Esophagus muscularis mucosa (tissue), 4 donors: ENCODE data around the gene POLD1. TPM values are rescaled to one million over a fixed set of nuclear protein-coding genes. Genes with fewer than 3 reads are reported as not detected.

Source experiments
- DNase-seq: peaks from one replicate; pipeline ENCODE4 v3.0.0-alpha.2; 2017; ENCODE audit errors: extremely low spot score
- H3K27ac ChIP-seq, 4 donors: fragments of 200-600 bp; sonication (generic); replicated peaks in 1 of 4; 1 replicate in 3 of 4; 2 replicates in 1 of 4; pipeline ENCODE4 v1.5.1; 2016 to 2019; ENCODE audit warnings: mild to moderate bottlenecking in 1 of 4
- H3K27me3 ChIP-seq, 4 donors: fragments of 200-600 bp; sonication (generic); one replicate each; pipeline versions ENCODE4 v1.5.1 to v1.6.0; 2016 to 2019
- H3K36me3 ChIP-seq, 4 donors: fragments of 200-600 bp; sonication (generic); one replicate each; pipeline ENCODE4 v1.5.1; 2016 to 2019
- H3K4me1 ChIP-seq, 4 donors: fragments of 200-600 bp; sonication (generic); one replicate each; pipeline ENCODE4 v1.5.1; 2016 to 2019
- H3K4me3 ChIP-seq, 4 donors: fragments of 200-600 bp; sonication (generic); 1 replicate in 2 of 4; 2 replicates in 2 of 4; pipeline ENCODE4 v1.5.1; 2016 to 2019; ENCODE audit warnings: mild to moderate bottlenecking in 4 of 4, moderate library complexity in 1 of 4
- H3K9me3 ChIP-seq, 4 donors: fragments of 200-600 bp; sonication (generic); 1 replicate in 3 of 4; 2 replicates in 1 of 4; pipeline ENCODE4 v1.5.1; 2016 to 2019
- EP300 ChIP-seq: sonication (generic); formaldehyde crosslinking; IDR thresholded peaks from one replicate; pipeline ENCODE4 v1.6.1; 2017; ENCODE audit warnings: antibody characterized with exemption
- POLR2A ChIP-seq: fragments of 450-650 bp; IDR thresholded peaks from one replicate; pipeline ENCODE4 v1.6.1; 2017; ENCODE audit warnings: antibody characterized with exemption, moderate library complexity, mild to moderate bottlenecking, low read depth
- POLR2AphosphoS5 ChIP-seq, 2 donors: sonication (generic); formaldehyde crosslinking; IDR thresholded peaks; one replicate each; pipeline ENCODE4 v1.6.1; 2017; ENCODE audit warnings: antibody characterized with exemption in 2 of 2
- WGBS: methylation state at CpG from one replicate; pipeline ENCODE4 v1.1.5; 2018; 5-methylcytosine and 5-hydroxymethylcytosine counted together
- intact Hi-C: fragments of 100-400 bp; cut with DNase I; formaldehyde crosslinking; loops from one replicate; pipeline ENCODE4 v1.15.1; 2023
- total RNA-seq, 4 donors: library from RNA; depleted of rRNA; stranded (reverse); fragments of >200 nt; gene quantifications; one replicate each; pipeline versions ENCODE4 v1.1.0 to v1.2.1, GENCODE V29; 2016
- TF ChIP-seq, protein P1 (sequence below), 3 experiments: fragments of 200-600 bp in 2 of 3; fragments of 450-650 bp in 1 of 3; sonication (generic) in 2 of 3; IDR thresholded peaks; one replicate each; pipeline ENCODE4 v1.5.1; 2017 to 2019; ENCODE audit warnings: antibody characterized with exemption in 3 of 3, mild to moderate bottlenecking in 2 of 3, moderate library complexity in 1 of 3

Gene POLD1
- total RNA-seq, 4 donors from 2014 or later: 8.8 to 18.0 (median 11.6) TPM

DNA sequence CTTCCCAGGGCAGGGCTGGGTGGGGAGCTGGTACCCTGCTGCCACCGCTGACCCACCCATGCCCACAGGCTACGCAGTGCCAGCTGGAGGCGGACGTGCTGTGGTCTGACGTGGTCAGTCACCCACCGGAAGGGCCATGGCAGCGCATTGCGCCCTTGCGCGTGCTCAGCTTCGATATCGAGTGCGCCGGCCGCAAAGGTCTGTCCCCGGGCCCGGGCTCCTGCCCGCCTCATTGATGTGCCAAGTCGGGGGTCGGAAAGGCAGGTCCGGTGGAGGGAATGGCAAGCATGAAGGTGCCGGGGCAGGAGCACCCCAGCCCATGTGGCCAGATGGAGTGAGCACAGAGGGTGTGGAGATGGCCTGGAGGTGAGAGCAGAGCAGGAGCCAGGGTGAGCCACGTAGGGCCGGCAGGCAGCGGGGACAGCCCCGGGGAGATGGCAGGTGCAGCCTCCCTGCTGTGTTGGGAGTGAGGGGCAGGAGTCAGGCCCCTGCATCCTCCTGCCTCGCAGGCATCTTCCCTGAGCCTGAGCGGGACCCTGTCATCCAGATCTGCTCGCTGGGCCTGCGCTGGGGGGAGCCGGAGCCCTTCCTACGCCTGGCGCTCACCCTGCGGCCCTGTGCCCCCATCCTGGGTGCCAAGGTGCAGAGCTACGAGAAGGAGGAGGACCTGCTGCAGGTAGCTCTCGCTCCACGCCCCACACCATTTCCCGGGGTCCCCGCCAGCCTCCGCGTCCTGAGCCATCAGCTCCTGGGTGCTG is 18.6 kb downstream of the POLD1 start:
- WGBS: 93% methylated on average over 19 of the region's 41 CpGs
- Histone ChIP-seq H3K27ac (no peak overlapping the region), H3K9me3 (no peaks in the 10 kb centered on the region), H3K36me3 (peaks cover 0 to 53% (median 45%) of the 10 kb centered on the region in 4 donors), H3K27me3 (no peaks in the 10 kb centered on the region), H3K4me1 (no peaks in the 10 kb centered on the region), H3K4me3 (no peak overlapping the region)
- no peak for DNase-seq
- intact Hi-C loops: no loop called here
- no peak for TF ChIP-seq POLR2A
- no peak for TF ChIP-seq EP300
- no peak for TF ChIP-seq POLR2AphosphoS5 (IDR thresholded peaks at IDR 0.05)
- TF ChIP-seq, protein P1, sequence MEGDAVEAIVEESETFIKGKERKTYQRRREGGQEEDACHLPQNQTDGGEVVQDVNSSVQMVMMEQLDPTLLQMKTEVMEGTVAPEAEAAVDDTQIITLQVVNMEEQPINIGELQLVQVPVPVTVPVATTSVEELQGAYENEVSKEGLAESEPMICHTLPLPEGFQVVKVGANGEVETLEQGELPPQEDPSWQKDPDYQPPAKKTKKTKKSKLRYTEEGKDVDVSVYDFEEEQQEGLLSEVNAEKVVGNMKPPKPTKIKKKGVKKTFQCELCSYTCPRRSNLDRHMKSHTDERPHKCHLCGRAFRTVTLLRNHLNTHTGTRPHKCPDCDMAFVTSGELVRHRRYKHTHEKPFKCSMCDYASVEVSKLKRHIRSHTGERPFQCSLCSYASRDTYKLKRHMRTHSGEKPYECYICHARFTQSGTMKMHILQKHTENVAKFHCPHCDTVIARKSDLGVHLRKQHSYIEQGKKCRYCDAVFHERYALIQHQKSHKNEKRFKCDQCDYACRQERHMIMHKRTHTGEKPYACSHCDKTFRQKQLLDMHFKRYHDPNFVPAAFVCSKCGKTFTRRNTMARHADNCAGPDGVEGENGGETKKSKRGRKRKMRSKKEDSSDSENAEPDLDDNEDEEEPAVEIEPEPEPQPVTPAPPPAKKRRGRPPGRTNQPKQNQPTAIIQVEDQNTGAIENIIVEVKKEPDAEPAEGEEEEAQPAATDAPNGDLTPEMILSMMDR (IDR thresholded peaks at IDR 0.05): no peak

DNA sequence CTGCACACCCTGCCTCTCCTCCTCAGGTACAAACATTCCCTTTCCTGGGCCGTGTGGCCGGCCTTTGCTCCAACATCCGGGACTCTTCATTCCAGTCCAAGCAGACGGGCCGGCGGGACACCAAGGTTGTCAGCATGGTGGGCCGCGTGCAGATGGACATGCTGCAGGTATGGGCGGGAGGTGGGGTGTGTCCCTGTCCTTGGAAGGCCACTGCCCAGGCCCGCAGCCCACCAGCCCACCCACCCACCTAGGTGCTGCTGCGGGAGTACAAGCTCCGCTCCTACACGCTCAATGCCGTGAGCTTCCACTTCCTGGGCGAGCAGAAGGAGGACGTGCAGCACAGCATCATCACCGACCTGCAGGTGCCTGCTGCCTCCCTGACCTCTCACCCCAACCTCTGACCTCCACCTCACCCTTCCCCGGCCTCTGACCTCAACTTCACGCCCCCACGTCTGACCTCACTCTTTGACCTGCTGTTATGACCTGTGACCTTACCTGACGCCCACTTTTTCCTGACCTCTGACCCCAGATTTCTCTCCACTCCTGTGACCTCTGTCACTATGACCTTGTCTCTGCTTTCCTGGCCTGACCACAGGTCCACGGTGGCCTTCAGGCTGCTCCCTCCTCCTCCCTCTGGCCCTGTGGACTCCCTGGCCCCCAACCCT is 22.1 kb downstream of the POLD1 start:
- Histone ChIP-seq H3K4me1 (no peaks in the 10 kb centered on the region), H3K27ac (no peak overlapping the region), H3K27me3 (no peaks in the 10 kb centered on the region), H3K36me3 (peaks cover 0 to 82% (median 62%) of the 10 kb centered on the region in 4 donors), H3K4me3 (no peak overlapping the region), H3K9me3 (no peaks in the 10 kb centered on the region)
- WGBS: 88% methylated on average over 11 of the region's 22 CpGs
- no peak for TF ChIP-seq POLR2A
- TF ChIP-seq, protein P1 (IDR thresholded peaks at IDR 0.05): no peak
- no peak for TF ChIP-seq POLR2AphosphoS5 (IDR thresholded peaks at IDR 0.05)
- TF ChIP-seq EP300: no peak
- no peak for DNase-seq
- intact Hi-C loops: no loop called here

DNA sequence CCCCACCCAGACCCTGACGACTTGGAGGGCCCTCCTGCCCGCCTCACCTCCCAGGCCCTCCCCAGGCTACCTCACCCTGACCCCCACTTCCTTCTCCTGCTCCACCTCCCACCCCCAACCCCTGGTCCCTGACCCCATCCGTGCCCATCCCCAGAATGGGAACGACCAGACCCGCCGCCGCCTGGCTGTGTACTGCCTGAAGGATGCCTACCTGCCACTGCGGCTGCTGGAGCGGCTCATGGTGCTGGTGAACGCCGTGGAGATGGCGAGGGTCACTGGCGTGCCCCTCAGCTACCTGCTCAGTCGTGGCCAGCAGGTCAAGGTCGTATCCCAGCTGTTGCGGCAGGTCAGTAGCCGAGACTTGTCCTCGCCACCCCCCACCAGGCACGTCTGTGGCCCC is 22.7 kb downstream of the POLD1 start:
- no peak for DNase-seq
- 92% methylated on average over 19 of the region's 19 CpGs for WGBS
- Histone ChIP-seq H3K27me3 (no peaks in the 10 kb centered on the region), H3K27ac (no peak overlapping the region), H3K4me1 (no peaks in the 10 kb centered on the region), H3K4me3 (no peak overlapping the region), H3K36me3 (peaks cover 0 to 82% (median 61%) of the 10 kb centered on the region in 4 donors), H3K9me3 (no peaks in the 10 kb centered on the region)
- intact Hi-C loops: no loop called here
- no peak for TF ChIP-seq EP300
- TF ChIP-seq POLR2A: no peak
- TF ChIP-seq POLR2AphosphoS5 (IDR thresholded peaks at IDR 0.05): no peak
- TF ChIP-seq, protein P1 (IDR thresholded peaks at IDR 0.05): no peak

DNA sequence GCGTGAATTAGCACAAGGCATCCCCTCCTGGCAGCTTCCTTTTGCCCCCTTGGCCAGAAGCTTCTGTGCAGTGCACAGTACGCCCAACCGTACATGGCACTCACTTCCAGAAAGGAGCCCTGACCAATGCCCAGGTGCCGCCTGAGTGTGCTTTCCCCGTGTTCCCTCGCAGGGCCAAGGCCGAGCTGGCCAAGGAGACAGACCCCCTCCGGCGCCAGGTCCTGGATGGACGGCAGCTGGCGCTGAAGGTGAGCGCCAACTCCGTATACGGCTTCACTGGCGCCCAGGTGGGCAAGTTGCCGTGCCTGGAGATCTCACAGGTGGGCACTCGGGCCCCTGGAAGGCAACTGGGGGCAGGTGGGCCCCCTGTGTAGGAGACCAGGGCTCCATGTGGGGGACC is 25.2 kb downstream of the POLD1 start:
- TF ChIP-seq POLR2A (no peak), POLR2AphosphoS5 (IDR thresholded peaks at IDR 0.05) (no peak), EP300 (no peak)
- TF ChIP-seq, protein P1 (IDR thresholded peaks at IDR 0.05): no peak
- intact Hi-C loops: no loop called here
- DNase-seq: no peak
- Histone ChIP-seq H3K27me3 (no peaks in the 10 kb centered on the region), H3K9me3 (no peaks in the 10 kb centered on the region), H3K36me3 (peaks cover 0 to 69% (median 45%) of the 10 kb centered on the region in 4 donors), H3K4me1 (peaks cover 0 to under 1% (median 0%) of the 10 kb centered on the region in 4 donors), H3K27ac (no peak overlapping the region), H3K4me3 (no peak overlapping the region)
- no CpG with 5 or more reads among the region's 17 CpGs for WGBS
